Stimulated activated CD4-positive, alpha-beta T cell treated with anti-CD3 and anti-CD28 coated beads, Interleukin-15, amount 100 ng/mL, for 24 hours (primary cell): Measurements from ENCODE around the gene OR2T4.

Experiments used
- DNase-seq: peaks from one replicate; pipeline ENCODE4 v3.0.0-alpha.2; 2020

The OR2T4 gene

GRCh38 chr1:248361121-248361715, at the start of gene OR2T4:
OR2T4 (plus strand) TSS chr1:248361665; CDS start chr1:248361665, 0 bp downstream.
- DNase-seq = no peak

GRCh38 chr1:248316796-248317195, 44.7 kb upstream of the OR2T4 start:
- DNase-seq = no peak

GRCh38 chr1:248324468-248324867, 37.0 kb upstream of the OR2T4 start, which contains the start of gene OR2M7:
OR2M7 (minus strand) TSS chr1:248324568; CDS start chr1:248324568, 0 bp downstream.
- no peak for DNase-seq

GRCh38 chr1:248343451-248343850, 18.0 kb upstream of the OR2T4 start:
- no peak for DNase-seq

GRCh38 chr1:248348475-248348874, 13.0 kb upstream of the OR2T4 start, which contains the start of gene OR14C36:
OR14C36 (plus strand) TSS chr1:248348775; CDS start chr1:248348775, 0 bp downstream.
- no peak for DNase-seq

- no peak for DNase-seq
These were observed 2.0 kb upstream of the OR2T4 start for GRCh38 chr1:248359415-248359814.

GRCh38 chr1:248366609-248367008, 5.1 kb downstream of the OR2T4 start:
- no peak for DNase-seq

GRCh38 chr1:248372394-248372793, 10.9 kb downstream of the OR2T4 start:
- peak; percentile 9 for DNase-seq

GRCh38 chr1:248373761-248374160, 12.3 kb downstream of the OR2T4 start:
- no peak for DNase-seq

- DNase-seq = no peak
These were observed 14.0 kb downstream of the OR2T4 start, which contains the start of gene OR2T6 for GRCh38 chr1:248375446-248375845. OR2T6 (plus strand) TSS chr1:248375746; CDS start chr1:248387609, 11,863 bp downstream.

- no peak for DNase-seq
These were observed 15.5 kb downstream of the OR2T4 start for GRCh38 chr1:248376916-248377315.

- DNase-seq = no peak
These were observed 19.4 kb downstream of the OR2T4 start for GRCh38 chr1:248380854-248381253.

- no peak for DNase-seq
These were observed 27.0 kb downstream of the OR2T4 start for GRCh38 chr1:248388426-248388825.

GRCh38 chr1:248393050-248393449, 31.6 kb downstream of the OR2T4 start:
- no peak for DNase-seq

GRCh38 chr1:248402748-248403147, 41.3 kb downstream of the OR2T4 start, which contains the start of gene OR2T1:
OR2T1 (plus strand) TSS chr1:248403048; CDS start chr1:248406148, 3,100 bp downstream.
- DNase-seq = no peak

GRCh38 chr1:248404024-248404423, 42.6 kb downstream of the OR2T4 start:
- DNase-seq = no peak

- no peak for DNase-seq
These were observed 45.5 kb downstream of the OR2T4 start for GRCh38 chr1:248406721-248407692.
